Measurements from ENCODE around the gene LRP1B.
"Not testable (repeated sequence)": the region's sequence is repeated elsewhere in the genome, so short reads cannot be mapped to it uniquely, and the experiment has no call there.

Gene LRP1B

DNA sequence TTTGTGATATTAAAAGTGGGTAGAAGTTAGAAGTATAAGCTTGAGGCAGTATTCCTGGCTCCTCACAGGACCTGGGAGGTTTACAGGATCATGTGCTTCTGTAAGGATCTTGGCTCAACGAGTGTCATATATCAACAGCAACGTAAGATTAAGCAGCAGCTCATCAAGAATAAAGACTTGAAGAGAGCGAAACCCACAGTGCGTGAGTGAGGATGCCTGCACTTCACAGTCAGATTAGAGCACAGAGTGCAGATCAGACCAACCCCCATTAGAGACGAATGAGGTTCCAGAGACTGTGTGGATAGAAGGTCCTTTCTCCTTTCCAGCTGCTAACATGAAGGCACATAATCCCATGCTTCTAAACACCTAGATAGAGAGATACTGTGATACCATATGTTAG is 1693.9 kb downstream of the LRP1B start:
- TF ChIP-seq CTCF (IDR thresholded peaks at IDR 0.05; ENCODE audit: insufficient read depth, low read depth, low read length, missing control alignments): no peak
- H3K4me3 ChIP-seq (ENCODE audit: low read length): no peak overlapping the region
- DNase-seq (ENCODE audit: low read depth): no peak

- not testable (repeated sequence) for H3K4me3 ChIP-seq (ENCODE audit: low read length); DNase-seq (ENCODE audit: low read depth)
Measured at GRCh38 chr2:140427033-140427432, 1703.8 kb downstream of the LRP1B start.

- no peak for TF ChIP-seq CTCF (IDR thresholded peaks at IDR 0.05; ENCODE audit: insufficient read depth, low read depth, low read length, missing control alignments)
- no peak overlapping the region for H3K4me3 ChIP-seq (ENCODE audit: low read length)
- no peak for DNase-seq (ENCODE audit: low read depth)
Measured at GRCh38 chr2:140424471-140424870, 1706.3 kb downstream of the LRP1B start.

DNA sequence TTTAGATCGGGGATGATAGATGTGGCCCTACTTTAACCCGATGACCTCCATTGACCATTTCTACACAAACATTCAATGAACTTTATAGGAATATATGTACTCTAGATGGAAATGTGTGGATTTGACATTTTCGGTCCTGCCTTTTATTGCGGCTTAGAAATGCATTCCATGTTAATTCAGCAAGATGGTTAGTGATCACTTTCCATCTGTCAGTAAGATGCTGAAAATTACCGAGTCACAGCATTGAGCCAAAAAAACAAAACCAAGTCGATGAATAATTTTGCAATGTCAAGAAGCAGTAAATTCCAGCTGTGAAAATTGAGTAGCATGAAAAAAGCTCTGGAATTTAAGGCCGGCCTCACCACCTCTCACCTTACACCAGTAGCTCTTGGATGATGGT is 1708.1 kb downstream of the LRP1B start:
- no peak for TF ChIP-seq CTCF (IDR thresholded peaks at IDR 0.05; ENCODE audit: insufficient read depth, low read depth, low read length, missing control alignments)

GRCh38 chr2:140417504-140417903 is 1713.3 kb downstream of the LRP1B start:
- DNase-seq (ENCODE audit: low read depth): no peak
- no peak for TF ChIP-seq CTCF (IDR thresholded peaks at IDR 0.05; ENCODE audit: insufficient read depth, low read depth, low read length, missing control alignments)
- H3K4me3 ChIP-seq (ENCODE audit: low read length): no peak overlapping the region

More for the DNA sequence above, 1708.1 kb downstream of the LRP1B start:
- no peak overlapping the region for H3K4me3 ChIP-seq (ENCODE audit: low read length)
- DNase-seq (ENCODE audit: low read depth): no peak

DNA sequence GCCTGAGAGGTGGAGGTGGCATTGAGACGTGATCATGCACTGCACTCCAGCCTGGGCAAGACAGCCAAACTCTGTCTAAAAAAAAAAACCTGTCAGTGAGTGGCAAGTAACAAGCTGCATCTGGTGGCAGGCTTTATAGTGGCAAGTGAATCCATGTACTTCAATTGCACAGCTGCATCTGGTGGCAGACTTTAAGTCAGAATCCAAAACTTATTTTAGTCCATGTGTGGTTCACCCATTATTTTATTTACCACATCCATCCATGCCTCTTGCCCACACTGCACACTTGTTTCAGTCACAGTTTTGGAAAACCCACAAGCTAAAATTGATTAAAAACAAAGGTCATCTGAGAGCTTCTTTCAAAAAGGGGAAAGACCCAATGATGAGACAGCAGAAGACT is 1714.2 kb downstream of the LRP1B start:
- no peak for DNase-seq (ENCODE audit: low read depth)
- H3K4me3 ChIP-seq (ENCODE audit: low read length): no peak overlapping the region
- TF ChIP-seq CTCF (IDR thresholded peaks at IDR 0.05; ENCODE audit: insufficient read depth, low read depth, low read length, missing control alignments): no peak

- H3K4me3 ChIP-seq (ENCODE audit: low read length); DNase-seq (ENCODE audit: low read depth): not testable (repeated sequence)
Measured at GRCh38 chr2:140415035-140415434, 1715.8 kb downstream of the LRP1B start.

- DNase-seq (ENCODE audit: low read depth): no peak
- TF ChIP-seq CTCF (IDR thresholded peaks at IDR 0.05; ENCODE audit: insufficient read depth, low read depth, low read length, missing control alignments): no peak
- no peak overlapping the region for H3K4me3 ChIP-seq (ENCODE audit: low read length)
Measured at GRCh38 chr2:140410695-140411094, 1720.1 kb downstream of the LRP1B start.
